IPS-15b (cell line): ENCODE data around the gene TBC1D4.
"Not testable (repeated sequence)": the region's sequence is repeated elsewhere in the genome, so short reads cannot be mapped to it uniquely, and the experiment has no call there.

Experiments used
- H3K27me3 ChIP-seq: one replicate; pipeline ENCODE4 v1.6.1; 2013; ENCODE audit warnings: low read length; ENCODE audit not compliant: control insufficient read depth, insufficient read depth
- H3K36me3 ChIP-seq: one replicate; pipeline ENCODE4 v1.6.1; 2013; ENCODE audit warnings: low read length; ENCODE audit not compliant: control insufficient read depth, insufficient read depth
- H3K4me1 ChIP-seq: one replicate; pipeline ENCODE4 v1.6.1; 2013; ENCODE audit warnings: mild to moderate bottlenecking, low read length; ENCODE audit not compliant: control insufficient read depth, insufficient read depth
- H3K4me3 ChIP-seq: one replicate; pipeline ENCODE4 v1.5.1; 2013; ENCODE audit warnings: low read depth, low read length
- H3K9ac ChIP-seq: one replicate; pipeline ENCODE4 v1.6.1; 2013; ENCODE audit warnings: low read depth, mild to moderate bottlenecking, low read length
- H3K9me3 ChIP-seq: one replicate; pipeline ENCODE4 v1.6.1; 2013; ENCODE audit warnings: mild to moderate bottlenecking, low read length; ENCODE audit not compliant: control insufficient read depth, insufficient read depth

The TBC1D4 gene

DNA sequence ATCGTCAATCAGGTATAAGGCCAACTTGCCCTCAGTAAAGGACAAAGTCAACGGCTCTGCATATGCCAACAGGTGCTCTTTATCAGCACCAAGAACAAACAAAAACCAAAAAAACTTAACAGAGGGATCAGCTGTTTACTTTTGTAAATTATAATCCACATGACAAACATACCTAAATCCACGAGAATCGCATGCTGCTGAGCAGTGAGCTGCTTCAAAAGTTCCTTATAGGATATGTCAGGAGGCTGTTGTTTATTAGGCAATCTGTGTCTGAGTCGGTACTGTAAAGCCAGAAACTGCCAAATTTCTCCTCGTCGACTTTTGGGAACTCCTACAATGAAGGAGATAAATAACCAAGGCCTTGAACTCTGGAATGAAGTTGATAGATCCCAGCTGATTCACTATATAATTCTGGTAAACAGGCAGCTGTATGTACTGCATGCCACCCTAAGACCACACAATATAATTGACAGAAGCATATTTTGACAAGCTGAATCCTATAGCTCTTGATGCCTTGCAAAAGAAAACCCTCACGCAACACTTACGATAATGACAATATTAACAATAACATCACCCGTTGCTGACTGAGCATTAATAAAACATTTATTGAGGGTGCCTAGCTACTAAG, 179.8 kb downstream of the TBC1D4 start:
- Histone ChIP-seq H3K4me1 (no peaks in the 10 kb centered on the region), H3K9me3 (no peaks in the 10 kb centered on the region), H3K4me3 (no peak overlapping the region), H3K36me3 (no peaks in the 10 kb centered on the region), H3K9ac (no peak overlapping the region), H3K27me3 (no peaks in the 10 kb centered on the region)

DNA sequence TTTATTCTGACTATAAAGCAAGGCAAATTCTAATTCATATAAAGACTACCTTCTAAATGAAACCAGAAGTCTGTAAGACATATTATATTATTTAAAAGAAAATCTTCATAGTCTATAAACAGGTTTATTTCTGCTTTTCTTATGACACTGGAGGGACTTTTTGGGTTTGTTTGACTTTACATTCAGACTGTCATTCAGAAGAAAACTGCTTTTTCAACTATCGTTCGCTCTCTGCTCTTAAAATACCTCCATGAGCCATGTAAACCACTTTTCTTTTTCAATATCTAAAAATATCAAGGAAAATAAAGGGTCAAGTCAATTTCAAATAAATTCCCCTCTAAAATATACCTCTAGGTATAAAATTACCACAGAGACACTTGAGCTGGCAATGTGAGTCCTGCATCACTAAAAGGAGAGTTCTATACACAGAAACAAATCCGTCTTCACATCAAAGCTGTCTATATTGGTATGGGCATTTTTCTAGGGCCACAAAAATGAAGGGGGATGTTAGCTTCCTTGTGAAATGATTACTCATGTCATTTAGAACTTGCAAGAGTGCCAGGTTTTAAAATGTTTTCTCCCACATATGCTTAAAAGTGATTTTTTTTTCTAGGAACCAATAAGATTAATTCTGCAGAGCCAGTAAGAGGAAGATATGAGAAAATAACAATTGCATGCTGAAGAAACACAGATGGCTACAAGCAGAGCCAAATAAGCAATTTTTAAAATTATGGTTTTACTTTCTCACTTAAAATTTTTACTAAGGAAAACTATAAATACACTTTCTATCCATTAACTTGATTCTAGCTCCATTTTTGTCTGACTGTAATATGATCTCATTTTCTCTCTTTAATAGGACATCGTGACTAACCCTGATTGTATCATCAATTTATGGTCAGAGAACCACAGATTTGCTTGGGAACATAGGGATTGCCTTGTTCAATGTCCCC, 181.8 kb downstream of the TBC1D4 start:
- Histone ChIP-seq H3K27me3 (no peaks in the 10 kb centered on the region), H3K9ac (no peak overlapping the region), H3K4me1 (no peaks in the 10 kb centered on the region), H3K9me3 (no peaks in the 10 kb centered on the region), H3K4me3 (no peak overlapping the region), H3K36me3 (no peaks in the 10 kb centered on the region)

DNA sequence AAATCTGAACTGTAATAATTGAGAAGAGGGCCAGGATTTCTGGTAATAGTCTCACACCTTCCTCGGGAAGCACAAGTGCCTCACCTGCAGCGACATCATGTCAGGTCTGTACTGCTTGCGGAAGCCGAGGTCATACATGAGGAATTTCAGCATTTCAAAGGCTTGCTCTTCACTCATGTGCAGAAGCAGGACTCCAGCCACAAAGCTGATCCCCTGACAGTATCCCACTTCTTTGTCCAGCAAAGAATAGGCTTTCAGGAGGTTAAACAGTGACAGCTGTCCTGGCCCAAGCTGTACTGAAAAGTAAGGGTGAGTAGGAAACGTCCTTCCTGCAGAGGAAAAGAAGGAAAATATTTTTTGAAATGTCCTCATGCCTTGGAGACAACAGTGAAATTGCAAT, 182.7 kb downstream of the TBC1D4 start:
- Histone ChIP-seq H3K4me1 (no peaks in the 10 kb centered on the region), H3K36me3 (no peaks in the 10 kb centered on the region), H3K27me3 (no peaks in the 10 kb centered on the region), H3K9me3 (no peaks in the 10 kb centered on the region), H3K9ac (no peak overlapping the region), H3K4me3 (no peak overlapping the region)

DNA sequence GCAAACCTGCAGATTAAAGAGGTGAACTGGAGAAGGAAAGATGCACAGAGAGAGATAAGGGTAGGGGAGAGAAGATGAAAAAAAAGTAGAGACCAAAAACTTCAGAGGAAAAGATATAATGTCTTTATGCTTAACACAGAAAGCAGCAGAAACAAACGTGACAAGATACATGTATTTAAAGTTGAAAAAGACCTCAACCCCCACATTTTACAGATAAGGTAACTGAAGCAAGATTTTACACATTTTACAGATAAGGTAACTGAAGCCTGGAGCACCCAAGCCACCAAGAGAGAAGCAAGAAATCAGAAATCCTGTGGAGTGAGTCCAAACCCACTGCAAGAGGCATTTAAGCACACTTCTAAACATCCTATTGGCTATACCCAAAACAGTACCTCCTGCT, 185.3 kb downstream of the TBC1D4 start:
- H3K27me3 ChIP-seq, result no peaks in the 10 kb centered on the region
- H3K36me3 ChIP-seq, result no peaks in the 10 kb centered on the region
- no peak overlapping the region for H3K9ac ChIP-seq
- no peaks in the 10 kb centered on the region for H3K9me3 ChIP-seq
- no peaks in the 10 kb centered on the region for H3K4me1 ChIP-seq
- no peak overlapping the region for H3K4me3 ChIP-seq

DNA sequence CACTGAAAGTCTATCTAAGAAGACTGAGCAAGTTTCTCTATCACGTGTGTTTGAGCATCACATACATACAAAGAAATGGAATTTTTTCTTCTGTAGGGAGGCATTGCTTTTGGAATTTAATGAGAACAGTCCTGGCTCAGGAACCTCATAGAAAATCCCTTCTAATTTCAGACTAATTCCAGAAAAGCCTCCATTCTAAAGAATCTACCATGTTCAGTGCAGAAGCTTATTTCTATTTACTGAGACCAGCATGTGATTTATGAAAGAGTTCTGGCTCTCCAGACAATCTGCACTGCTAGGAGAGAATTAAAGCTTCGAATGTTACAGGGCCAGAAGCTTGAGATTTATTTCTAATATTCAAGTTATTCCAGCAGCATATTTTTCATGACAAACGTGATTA, 186.8 kb downstream of the TBC1D4 start:
- H3K9me3 ChIP-seq, result no peaks in the 10 kb centered on the region

DNA sequence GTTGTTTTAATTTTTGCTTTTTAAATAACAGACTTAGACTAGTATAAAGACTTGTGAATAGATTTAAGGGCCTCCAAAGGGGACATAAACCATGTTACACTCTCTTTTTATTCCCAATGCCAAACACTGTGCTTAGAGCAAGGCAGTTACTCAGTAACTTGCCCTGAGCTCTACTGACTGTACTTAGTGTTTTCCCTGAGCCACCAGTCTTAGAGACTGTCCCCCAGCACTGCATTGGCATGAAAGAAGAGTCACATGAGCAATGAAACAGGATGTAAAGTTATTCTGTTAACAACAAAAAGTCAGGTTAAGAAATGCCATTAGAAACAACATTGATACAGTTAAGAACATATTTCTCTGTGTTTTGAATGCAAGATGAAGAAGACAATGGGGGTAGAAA, 187.9 kb downstream of the TBC1D4 start:
- no peak overlapping the region for H3K9ac ChIP-seq
- no peaks in the 10 kb centered on the region for H3K36me3 ChIP-seq
- H3K9me3 ChIP-seq, result no peaks in the 10 kb centered on the region
- no peaks in the 10 kb centered on the region for H3K27me3 ChIP-seq
- no peaks in the 10 kb centered on the region for H3K4me1 ChIP-seq
- no peak overlapping the region for H3K4me3 ChIP-seq

More for the DNA sequence above, 186.8 kb downstream of the TBC1D4 start:
- Histone ChIP-seq H3K36me3 (no peaks in the 10 kb centered on the region), H3K9ac (no peak overlapping the region), H3K4me3 (no peak overlapping the region), H3K4me1 (no peaks in the 10 kb centered on the region), H3K27me3 (no peaks in the 10 kb centered on the region)

DNA sequence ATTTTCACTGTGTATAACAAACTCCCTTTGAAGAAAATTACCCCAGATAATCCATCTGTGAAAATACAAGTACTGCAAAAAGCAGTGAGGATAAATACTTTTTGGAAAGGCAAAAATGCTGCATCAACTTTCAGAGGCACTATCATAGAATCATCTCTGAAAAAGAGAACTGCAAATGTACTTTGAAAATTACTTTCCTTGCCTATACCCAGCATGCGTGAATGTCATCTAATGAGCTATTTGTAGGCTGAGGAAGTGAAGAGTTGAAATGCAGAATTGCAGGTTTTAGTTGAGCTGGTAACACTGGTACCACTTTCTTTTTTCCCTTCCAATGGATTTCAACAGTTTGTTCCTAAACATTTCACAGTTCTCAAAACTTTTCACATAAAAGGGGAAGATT, 196.7 kb downstream of the TBC1D4 start:
- H3K27me3 ChIP-seq, result no peaks in the 10 kb centered on the region
- H3K4me1 ChIP-seq, result no peaks in the 10 kb centered on the region
- no peak overlapping the region for H3K9ac ChIP-seq
- no peaks in the 10 kb centered on the region for H3K9me3 ChIP-seq
- no peak overlapping the region for H3K4me3 ChIP-seq
- no peaks in the 10 kb centered on the region for H3K36me3 ChIP-seq

DNA sequence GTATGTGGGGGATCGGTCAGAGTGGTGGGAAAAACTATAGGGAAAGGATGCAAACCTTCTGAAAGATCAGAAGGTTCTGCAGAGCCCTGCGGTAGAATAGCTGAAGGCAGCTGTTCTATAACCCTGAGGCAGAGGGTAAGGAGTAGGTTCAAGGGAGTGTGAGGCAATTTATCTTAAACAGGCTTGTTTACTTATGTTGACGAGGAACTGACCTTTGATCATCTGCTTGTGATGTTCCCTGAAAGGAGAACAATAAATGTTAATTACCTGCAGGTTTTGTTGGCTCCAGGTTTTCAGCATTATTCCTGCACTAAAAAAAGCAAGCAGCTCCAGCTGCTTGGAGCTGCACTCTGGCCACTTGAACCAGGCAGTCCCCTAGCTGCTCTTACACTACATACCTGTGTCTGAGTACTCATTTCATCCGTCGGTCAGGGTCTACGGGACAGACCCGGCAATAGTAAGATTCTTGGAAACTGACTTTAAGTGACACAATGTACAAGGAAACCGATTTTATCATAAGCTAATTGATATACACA, 202.1 kb downstream of the TBC1D4 start:
- no peaks in the 10 kb centered on the region for H3K4me1 ChIP-seq
- H3K9me3 ChIP-seq, result no peaks in the 10 kb centered on the region
- no peaks in the 10 kb centered on the region for H3K36me3 ChIP-seq

DNA sequence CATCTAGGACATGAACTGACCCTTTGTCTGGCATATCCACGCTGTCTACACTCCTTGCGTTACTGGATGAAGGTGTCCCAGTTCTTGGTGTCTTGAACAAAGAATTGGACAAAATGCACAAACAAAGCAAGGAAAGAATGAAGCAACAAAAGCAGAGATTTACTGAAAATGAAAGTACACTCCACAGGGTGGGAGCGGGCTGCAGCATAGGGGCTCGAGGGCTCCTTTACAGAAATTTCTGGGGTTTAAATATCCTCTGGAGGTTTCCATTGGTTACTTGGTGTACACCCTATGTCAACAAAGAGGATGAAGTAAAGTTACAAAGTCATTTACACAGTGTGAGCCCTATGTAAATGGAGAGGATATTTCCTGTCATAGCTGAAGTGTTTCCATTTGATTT, 208.3 kb downstream of the TBC1D4 start:
- not testable (repeated sequence) for H3K9me3 ChIP-seq, H3K27me3 ChIP-seq, H3K4me1 ChIP-seq

More for the DNA sequence above, 202.1 kb downstream of the TBC1D4 start:
- Histone ChIP-seq H3K9ac (no peak overlapping the region), H3K4me3 (no peak overlapping the region), H3K27me3 (no peaks in the 10 kb centered on the region)

DNA sequence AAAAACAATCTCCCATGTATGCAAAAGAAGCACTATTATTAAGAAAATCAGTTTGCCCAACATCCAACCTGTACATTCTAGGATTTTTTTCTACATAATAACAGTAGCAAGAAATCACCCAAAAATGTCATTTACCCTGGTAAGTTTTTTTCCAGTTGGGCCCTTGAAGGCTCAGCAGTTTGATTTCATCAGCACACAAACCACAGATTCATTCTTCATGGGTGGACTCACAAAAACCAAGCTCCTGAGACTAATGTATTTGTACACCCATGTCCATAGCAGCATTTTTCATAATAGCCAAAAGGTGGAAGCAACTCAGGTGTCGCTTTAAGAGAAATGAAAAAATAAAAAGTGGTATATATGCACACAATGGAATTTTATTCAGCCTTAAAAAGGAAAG, 210.1 kb downstream of the TBC1D4 start:
- H3K36me3 ChIP-seq, result no peaks in the 10 kb centered on the region
- H3K9me3 ChIP-seq, result no peaks in the 10 kb centered on the region
- H3K4me3 ChIP-seq, result no peak overlapping the region
- H3K4me1 ChIP-seq, result no peaks in the 10 kb centered on the region
- no peaks in the 10 kb centered on the region for H3K27me3 ChIP-seq
- H3K9ac ChIP-seq, result no peak overlapping the region

More for the DNA sequence above, 208.3 kb downstream of the TBC1D4 start:
- not testable (repeated sequence) for H3K9ac ChIP-seq, H3K36me3 ChIP-seq, H3K4me3 ChIP-seq

DNA sequence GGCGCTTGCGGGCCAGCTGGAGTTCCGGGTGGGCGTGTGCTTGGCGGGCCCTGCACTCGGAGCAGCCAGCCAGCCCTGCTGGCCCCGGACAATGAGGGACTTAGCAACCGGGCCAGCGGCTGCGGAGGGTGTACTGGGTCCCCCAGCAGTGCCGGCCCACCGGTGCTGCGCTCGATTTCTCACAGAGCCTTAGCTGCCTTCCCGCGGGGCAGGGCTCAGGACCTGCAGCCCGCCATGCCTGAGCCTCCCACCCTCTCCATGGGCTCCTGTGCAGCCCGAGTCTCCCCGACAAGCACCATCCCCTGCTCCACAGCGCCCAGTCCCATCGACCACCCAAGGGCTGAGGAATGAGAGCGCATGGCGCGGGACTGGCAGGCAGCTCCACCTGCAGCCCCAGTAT, 213.5 kb downstream of the TBC1D4 start:
- H3K27me3 ChIP-seq, result not testable (repeated sequence)

DNA sequence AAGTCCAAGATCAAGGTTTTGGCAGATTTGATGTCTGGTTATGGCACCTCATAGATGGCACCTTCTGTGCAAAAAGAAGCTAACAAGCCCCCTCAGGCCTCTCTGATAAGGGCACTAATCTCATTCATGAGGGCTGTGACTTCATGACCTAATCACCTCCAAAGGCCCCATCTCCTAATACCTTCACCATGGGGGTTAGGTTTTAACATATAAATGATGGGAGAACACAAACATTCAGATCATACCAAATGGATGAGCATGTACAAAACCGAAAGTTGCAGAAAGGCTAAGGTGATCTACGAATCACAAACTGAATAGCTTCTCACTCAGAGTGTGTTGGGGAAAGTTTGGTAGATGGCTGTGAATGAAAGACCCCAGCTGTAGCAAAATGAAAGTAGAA, 217.4 kb downstream of the TBC1D4 start:
- H3K4me1 ChIP-seq, result no peaks in the 10 kb centered on the region
- H3K9me3 ChIP-seq, result no peaks in the 10 kb centered on the region
- H3K4me3 ChIP-seq, result no peak overlapping the region
- H3K36me3 ChIP-seq, result no peaks in the 10 kb centered on the region
- H3K27me3 ChIP-seq, result no peaks in the 10 kb centered on the region
- H3K9ac ChIP-seq, result no peak overlapping the region

More for the DNA sequence above, 213.5 kb downstream of the TBC1D4 start:
- not testable (repeated sequence) for H3K4me1 ChIP-seq, H3K9me3 ChIP-seq, H3K4me3 ChIP-seq, H3K9ac ChIP-seq, H3K36me3 ChIP-seq
